Neutrophil (primary cell): Measurements from ENCODE around the gene RNF166.

Experiments
- H3K27ac ChIP-seq: fragments of 200-600 bp; sonication (generic); 2 replicates; pipeline ENCODE4 v1.5.1; 2016; ENCODE audit warnings: mild to moderate bottlenecking, moderate library complexity
- H3K27me3 ChIP-seq: fragments of 200-600 bp; sonication (generic); 2 replicates; pipeline ENCODE4 v1.6.0; 2016; ENCODE audit warnings: mild to moderate bottlenecking
- H3K36me3 ChIP-seq: fragments of 200-600 bp; sonication (generic); 2 replicates; pipeline ENCODE4 v1.5.1; 2017
- H3K4me1 ChIP-seq, 2 experiments: fragments of 200-600 bp in 1 of 2; sonication (generic) in 1 of 2; 1 replicate in 1 of 2; 2 replicates in 1 of 2; pipeline versions ENCODE4 v1.5.1 to v1.6.1; 2013 to 2016; ENCODE audit warnings: low read depth in 1 of 2, low read length in 1 of 2, mild to moderate bottlenecking in 1 of 2, moderate library complexity in 1 of 2; ENCODE audit not compliant: control insufficient read depth in 1 of 2, insufficient read depth in 1 of 2
- H3K4me3 ChIP-seq, 2 experiments: fragments of 200-600 bp in 1 of 2; sonication (generic) in 1 of 2; 1 replicate in 1 of 2; 2 replicates in 1 of 2; pipeline ENCODE4 v1.5.1; 2013 to 2016; ENCODE audit warnings: low read depth in 1 of 2, low read length in 1 of 2, mild to moderate bottlenecking in 1 of 2, moderate library complexity in 1 of 2
- H3K9me3 ChIP-seq: fragments of 200-600 bp; sonication (generic); 2 replicates; pipeline ENCODE4 v1.5.1; 2016
- CTCF ChIP-seq: fragments of 200-600 bp; sonication (generic); IDR thresholded peaks from 2 replicates; pipeline ENCODE4 v1.5.1; 2016; ENCODE audit warnings: antibody characterized with exemption

RNF166 gene

DNA sequence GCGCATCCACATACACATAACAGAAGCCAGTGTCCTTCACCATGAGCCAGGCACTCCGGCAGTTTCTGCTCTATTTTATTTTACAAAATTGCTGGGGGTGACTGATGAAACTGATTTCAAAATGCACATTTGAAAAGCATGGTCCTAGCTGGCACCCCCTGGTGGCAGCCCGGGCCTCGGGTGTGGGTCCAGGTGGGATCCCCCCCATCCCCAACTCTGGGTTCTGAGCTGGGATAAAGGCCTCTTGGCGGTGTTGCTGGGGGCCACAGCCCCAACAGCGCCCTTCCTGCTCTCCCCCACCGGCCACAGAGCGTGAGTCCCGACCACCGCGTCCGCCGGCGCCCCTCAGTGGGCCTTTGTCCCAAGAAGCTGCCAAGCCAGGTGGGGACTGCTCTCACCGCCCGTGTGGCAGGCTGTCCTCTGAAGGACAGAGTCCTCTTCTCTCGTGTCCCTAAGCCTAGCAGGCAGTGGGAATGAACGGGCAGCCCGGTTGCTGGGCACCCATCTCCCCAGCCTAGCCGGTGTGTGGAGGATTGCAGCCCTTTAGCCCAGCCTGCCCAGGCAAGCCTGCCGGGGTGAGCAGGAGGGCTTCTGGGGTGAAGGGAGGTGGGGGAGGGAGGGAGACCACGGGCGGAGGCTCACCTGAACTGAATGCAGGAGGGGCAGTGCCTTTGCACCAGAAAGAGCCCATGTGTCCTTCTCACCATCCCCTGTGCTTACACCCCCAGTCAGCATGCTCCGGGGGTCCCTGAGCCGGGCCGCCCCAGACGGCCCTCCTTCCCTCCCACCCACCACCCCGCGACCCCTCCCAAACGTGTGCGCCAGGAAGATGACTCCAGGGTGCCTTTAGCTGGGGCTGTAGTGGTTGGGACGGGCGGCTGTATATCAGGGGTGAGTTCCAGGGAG, 20.8 kb downstream of the RNF166 start:
- TF ChIP-seq CTCF = no peak
- H3K36me3 ChIP-seq = peaks cover 13% of the 10 kb centered on the region
- peak overlapping the region; percentile 87 for H3K27ac ChIP-seq
- peak overlapping the region; percentile 88 to 96 for H3K4me3 ChIP-seq
- H3K9me3 ChIP-seq = no peaks in the 10 kb centered on the region
- H3K27me3 ChIP-seq = peaks cover 16% of the 10 kb centered on the region
- H3K4me1 ChIP-seq = peaks cover 56 to 79% of the 10 kb centered on the region in 2 experiments

- no peak for TF ChIP-seq CTCF
- peak overlapping the region; percentile 88 to 96 for H3K4me3 ChIP-seq
- H3K36me3 ChIP-seq = peaks cover 16% of the 10 kb centered on the region
- no peaks in the 10 kb centered on the region for H3K9me3 ChIP-seq
- H3K4me1 ChIP-seq = peaks cover 60 to 77% of the 10 kb centered on the region in 2 experiments
- H3K27ac ChIP-seq = peak overlapping the region; percentile 87
- peaks cover 16% of the 10 kb centered on the region for H3K27me3 ChIP-seq
Observed at GRCh38 chr16:88684569-88685155, 21.5 kb downstream of the RNF166 start.

DNA sequence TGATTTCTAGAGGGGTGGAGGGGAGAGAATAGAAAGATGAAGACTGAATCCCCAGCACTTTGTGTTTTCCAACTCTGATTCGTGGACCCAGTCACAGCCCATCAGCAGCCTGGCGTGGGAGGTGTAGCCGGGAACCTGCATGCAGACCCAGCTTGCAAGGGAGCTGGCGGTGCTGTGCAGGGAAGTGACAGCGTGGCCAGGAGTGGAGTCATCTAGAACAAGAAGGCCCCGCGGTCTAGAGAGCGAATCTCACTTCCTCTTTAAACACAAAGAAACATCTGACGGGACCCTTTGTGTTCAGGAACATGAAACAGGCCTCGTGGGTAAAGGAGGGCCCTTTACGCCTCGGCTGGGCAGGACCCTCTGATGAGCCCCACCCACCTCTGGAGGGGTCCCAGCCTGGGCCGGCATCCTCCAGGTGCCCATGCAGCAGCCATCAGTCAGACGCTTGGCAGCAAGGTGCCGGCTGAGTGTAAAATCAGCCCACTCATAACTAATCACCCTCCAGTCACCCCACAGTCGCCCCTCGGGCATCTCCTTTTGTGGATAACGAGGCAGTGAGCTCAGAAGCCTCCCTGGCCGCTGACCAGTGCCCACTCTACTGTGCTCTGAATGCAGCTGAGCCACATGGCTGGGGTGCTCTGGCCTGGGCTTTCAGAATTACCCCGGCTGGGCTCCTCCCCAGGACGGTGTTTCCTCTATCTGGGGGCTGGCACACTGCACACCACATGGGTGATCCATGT, 24.3 kb downstream of the RNF166 start:
- H3K27me3 ChIP-seq = no peaks in the 10 kb centered on the region
- H3K4me1 ChIP-seq = peaks cover 56 to 62% of the 10 kb centered on the region in 2 experiments
- H3K27ac ChIP-seq = peak overlapping the region; percentile 89
- peak overlapping the region; percentile 37 to 57 for H3K4me3 ChIP-seq
- no peaks in the 10 kb centered on the region for H3K9me3 ChIP-seq
- peaks cover 42% of the 10 kb centered on the region for H3K36me3 ChIP-seq
- no peak for TF ChIP-seq CTCF

DNA sequence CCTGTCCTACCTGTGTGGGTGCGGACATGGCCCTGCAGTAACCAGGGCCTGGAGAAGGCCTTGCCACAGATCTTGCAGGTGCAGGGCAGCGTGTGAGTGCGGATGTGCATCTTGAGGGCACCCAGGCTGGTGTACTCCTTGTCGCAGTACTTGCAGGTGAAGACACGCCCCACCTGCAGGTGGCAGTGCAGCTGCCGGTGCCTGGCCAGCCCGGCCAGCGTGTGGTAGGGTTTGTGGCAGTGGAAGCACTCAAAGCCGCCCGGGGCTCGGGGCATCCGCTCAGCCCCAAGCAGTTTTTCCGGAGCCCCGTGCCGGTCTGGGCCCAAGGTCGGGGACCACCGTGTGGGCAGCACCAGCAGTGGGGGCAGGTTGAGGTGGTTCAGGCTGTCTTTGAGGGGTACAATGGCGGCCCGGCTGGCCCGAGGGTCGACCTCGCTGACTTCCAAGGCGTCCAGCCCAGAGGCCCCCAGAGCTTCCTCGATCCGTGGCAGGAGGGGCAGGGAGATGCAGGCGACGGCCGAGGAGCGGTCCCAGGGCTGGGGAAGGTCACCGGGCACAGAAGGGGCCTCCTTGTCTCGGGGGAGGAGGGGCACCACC, 25.0 kb downstream of the RNF166 start:
- Histone ChIP-seq H3K9me3 (no peaks in the 10 kb centered on the region), H3K27me3 (no peaks in the 10 kb centered on the region), H3K4me1 (peaks cover 52 to 56% of the 10 kb centered on the region in 2 experiments), H3K27ac (peak overlapping the region; percentile 89), H3K36me3 (peaks cover 49% of the 10 kb centered on the region), H3K4me3 (peak overlapping the region; percentile 37 to 57)
- peak; percentile 57 for TF ChIP-seq CTCF

- H3K36me3 ChIP-seq = peaks cover 55% of the 10 kb centered on the region
- peak overlapping the region; percentile 89 for H3K27ac ChIP-seq
- TF ChIP-seq CTCF = no peak
- peaks cover 51% of the 10 kb centered on the region in 2 experiments for H3K4me1 ChIP-seq
- H3K9me3 ChIP-seq = no peaks in the 10 kb centered on the region
- no peaks in the 10 kb centered on the region for H3K27me3 ChIP-seq
- H3K4me3 ChIP-seq = peak overlapping the region in 1 of 2 experiments; percentile 57
Observed at GRCh38 chr16:88680554-88681083, 25.6 kb downstream of the RNF166 start.
